Upper lobe of left lung (tissue), 4 donors: Measurements from ENCODE around the gene BRIP1.

Experiments used
- POLR2A ChIP-seq, 4 donors: fragments of 450-650 bp; IDR thresholded peaks; one replicate each; pipeline ENCODE4 v1.5.1; 2016 to 2017; ENCODE audit warnings: antibody characterized with exemption in 4 of 4, mild to moderate bottlenecking in 2 of 4
- TF ChIP-seq, protein P1 (sequence below), 6 experiments: fragments of 450-650 bp in 4 of 6; fragments of 200-600 bp in 2 of 6; sonication (generic) in 2 of 6; IDR thresholded peaks; one replicate each; pipeline ENCODE4 v1.5.1; 2016 to 2019; ENCODE audit warnings: antibody characterized with exemption in 6 of 6

DNA sequence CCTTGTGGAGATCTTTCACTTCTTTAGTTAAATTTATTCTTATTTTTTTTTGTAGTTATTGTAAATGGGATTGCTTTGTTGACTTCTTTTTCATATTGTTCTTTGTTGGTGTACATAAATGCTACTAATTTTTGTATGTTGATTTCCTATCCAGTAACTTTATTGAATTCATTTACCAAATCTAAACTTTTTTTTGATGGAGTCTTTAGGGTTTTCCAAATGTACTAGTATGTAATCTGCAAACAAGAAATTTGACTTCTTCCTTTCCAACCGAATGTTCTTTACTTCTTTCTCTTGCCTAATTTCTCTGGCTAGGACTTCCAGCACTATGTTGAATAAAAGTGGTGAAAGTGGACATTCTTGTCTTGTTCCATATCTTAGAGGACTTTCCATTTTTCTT, 230.5 kb downstream of the BRIP1 start:
- TF ChIP-seq, protein P1, sequence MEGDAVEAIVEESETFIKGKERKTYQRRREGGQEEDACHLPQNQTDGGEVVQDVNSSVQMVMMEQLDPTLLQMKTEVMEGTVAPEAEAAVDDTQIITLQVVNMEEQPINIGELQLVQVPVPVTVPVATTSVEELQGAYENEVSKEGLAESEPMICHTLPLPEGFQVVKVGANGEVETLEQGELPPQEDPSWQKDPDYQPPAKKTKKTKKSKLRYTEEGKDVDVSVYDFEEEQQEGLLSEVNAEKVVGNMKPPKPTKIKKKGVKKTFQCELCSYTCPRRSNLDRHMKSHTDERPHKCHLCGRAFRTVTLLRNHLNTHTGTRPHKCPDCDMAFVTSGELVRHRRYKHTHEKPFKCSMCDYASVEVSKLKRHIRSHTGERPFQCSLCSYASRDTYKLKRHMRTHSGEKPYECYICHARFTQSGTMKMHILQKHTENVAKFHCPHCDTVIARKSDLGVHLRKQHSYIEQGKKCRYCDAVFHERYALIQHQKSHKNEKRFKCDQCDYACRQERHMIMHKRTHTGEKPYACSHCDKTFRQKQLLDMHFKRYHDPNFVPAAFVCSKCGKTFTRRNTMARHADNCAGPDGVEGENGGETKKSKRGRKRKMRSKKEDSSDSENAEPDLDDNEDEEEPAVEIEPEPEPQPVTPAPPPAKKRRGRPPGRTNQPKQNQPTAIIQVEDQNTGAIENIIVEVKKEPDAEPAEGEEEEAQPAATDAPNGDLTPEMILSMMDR (IDR thresholded peaks at IDR 0.05): no peak
- TF ChIP-seq POLR2A (IDR thresholded peaks at IDR 0.05): no peak
